MV-4-11 (cell line): Measurements from ENCODE around the gene CDON.

Experiments
- DNase-seq: peaks from one replicate; lab custom pipeline; 2025; lab: John Stamatoyannopoulos, UW

Gene CDON

DNA sequence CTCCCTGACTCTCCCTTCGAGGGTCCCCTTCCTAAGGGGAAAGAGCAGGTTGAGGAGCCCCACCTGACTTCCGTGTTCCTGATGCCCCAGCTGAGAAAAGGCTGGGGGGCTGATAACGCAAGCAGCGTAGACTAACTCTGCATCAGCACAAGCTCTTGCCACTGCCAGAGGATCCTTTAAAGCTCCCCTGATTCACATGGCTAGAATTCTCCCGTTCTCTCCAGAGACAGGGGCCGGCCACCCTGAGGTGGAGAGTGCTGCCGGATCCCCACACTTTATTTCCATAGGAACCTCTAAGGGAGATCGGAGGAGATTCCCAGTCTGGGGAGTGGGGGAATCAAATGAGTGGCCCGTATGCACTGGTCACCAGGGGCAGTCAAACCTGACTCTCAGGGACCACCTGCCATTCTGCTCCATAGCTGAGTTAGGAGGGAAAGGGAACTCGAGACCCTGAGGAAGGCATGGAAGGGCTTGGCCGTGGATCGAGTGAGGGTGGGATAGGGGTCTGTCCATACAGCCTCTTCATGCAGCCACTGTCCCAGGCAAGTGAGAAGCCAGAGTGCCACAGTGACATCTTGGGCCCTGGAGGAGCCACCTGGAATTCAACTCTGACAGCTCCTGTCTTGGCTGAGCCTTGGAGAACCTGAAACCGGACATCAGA lies 118.2 kb downstream of the CDON start:
- DNase-seq: no peak

DNA sequence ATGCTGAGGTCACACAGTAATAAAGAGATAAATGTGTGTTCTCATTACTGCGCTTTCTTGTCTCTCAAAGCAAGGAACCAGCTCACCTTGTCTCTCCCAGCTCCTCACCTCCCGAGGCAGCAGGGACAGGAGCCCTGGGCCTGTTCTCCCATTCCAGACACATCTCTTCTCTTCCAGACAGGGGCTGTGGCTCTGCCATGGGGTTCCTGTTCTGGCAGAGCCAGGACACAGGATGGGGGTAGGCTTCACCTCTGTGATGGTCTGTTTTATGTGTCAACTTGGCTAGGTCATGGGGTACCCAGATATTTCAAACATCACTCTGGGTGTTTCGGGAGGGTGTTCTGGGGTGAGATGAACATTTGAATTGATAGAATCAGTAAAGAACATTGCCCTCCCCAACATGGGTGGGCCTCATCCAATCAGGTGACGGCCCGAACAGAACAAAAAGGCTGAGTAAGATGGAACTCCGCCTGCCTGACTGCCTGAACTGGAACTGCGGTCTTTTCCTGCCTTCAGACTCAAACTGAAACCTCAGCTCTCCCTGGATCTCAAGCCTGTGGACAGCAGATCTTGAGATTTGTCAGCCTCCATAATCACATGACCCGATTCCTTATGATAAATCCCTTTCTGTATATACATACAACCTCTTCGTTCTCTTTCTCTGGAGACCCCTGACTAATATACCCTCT lies 118.9 kb downstream of the CDON start:
- DNase-seq: no peak

DNA sequence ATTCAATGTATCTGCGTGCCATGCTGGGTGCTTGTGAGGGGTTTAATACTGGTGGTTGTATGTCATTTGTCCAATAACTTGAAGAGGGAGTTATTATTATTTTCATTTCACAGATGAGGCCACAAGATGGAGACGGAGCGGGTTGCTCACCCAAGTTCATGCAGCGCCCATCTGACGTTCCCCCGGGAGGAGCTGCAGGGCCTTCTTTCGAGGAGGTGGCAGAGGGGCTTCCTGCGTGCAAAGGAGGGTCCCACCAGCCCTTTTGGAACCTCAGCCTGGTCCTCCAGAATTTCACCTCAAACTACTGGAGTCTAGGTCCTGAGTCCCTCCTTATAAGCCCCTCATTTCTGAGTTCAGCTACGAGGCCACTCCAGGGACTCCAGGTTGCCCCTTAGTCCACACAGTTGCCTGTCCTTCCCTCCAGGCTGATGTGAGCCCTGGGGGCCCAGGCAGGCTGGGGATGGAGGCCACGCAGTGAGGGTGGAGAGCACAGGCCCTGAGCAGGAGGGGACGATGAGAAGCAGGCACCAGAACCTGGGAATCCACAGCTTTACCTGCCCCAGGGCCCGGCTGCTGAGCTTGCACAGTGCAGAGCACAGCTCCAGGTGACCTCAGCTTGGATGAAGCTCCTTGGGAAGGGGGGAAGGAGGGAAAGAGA lies 119.8 kb downstream of the CDON start:
- no peak for DNase-seq

DNA sequence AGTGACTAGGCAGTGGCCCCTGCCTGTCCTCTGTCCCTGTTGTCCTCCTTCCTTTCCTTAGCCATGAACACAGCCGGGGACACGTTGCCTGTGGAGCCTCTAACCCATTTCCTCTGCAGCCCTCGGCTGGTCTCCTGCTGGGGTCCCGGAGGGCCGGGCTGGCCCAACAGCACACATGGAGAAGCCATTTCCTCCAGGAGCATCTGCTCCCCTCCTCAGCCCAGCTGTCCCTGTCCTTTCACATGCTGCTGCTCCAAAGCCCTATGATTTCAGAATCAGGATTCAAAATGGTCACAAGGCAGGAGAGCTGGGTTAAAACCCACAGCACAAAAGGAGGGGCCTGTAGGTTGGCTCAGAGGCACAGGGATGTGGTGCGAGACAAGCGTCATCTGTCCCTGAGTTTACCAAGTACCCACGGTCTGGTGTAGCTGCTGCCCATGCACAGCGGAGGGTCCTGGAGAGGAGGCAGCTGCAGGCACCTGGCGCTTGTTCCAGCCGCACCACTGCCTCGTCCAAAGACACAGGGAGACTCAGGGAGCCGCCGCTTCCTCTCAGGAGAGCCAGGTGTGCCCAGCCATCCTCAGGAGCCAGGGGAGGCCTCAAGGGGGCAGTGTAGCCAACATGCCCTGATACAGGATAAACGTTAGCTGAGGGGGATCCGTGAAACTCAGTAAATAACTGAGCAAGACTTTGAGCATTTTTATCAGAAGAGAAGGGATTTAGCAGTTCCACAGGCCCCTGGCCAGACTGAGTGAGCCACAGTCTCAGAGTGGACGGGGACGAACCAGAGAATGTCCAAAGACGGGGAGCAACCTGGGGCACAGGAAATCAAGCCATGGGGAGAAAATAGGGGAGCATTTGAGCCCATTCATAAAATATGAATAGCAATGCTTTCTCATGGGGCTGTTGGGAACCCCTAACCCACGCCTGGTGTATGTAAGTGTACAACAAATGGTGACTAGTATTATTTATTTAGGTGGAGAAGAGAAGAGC lies 120.8 kb downstream of the CDON start:
- DNase-seq: no peak

DNA sequence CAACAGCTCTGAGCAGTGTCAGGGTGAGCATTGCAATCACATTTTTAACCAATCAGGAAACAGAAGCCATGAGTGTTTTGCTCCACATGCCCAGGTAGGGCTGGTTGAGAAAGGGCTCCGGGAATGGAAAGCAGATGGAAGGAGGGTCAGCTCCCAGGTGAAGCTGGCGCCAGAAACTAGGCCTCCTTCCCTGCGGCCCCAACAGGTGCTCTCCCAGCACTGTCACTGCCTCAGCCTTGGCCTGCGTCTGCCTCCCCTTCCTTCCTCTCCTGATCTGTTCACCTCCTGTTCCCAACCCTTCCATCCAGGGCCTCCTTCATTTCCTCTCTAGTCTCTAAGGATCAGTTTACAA lies 121.4 kb downstream of the CDON start:
- DNase-seq: no peak

DNA sequence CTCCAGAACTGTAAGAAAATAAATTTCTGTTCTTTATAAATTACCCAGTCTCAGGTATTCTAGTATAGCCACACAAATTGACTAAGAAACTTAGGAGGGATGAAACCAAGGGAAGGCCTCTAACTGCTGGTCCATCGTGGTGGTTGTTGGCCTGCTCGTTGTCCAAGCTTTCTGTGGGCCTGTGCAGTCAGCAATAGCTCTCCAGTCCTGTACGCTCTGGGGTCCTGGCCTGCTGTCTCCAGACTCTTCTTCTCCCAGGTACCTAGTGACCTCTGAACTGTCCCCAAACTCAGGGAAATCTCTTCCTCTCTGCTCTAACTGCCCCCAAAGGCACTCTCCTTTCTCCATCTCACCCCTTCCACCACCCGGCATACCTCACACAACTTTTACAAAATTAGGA lies 122.5 kb downstream of the CDON start:
- no peak for DNase-seq

DNA sequence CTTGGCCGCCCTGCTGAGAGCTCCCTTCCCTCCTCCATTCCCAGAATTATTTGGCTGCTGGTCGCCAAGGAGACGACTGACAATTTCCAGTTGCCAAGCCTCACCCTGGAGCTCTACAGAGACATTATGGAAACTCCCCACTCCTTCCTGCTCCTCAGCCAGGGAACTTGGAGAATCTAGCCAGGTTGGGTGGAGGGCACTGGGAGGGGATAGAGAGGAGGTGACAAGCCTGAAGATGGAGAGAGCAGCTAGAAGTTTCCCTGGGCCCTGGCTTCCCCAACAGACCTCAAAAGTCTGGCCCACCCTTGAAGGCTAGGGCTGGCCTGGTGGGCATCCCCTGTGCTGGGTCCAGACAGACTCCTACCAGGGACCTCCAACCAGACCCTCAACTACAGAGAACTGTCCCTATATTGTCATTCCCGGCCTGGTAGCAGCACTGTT lies 123.6 kb downstream of the CDON start:
- no peak for DNase-seq

DNA sequence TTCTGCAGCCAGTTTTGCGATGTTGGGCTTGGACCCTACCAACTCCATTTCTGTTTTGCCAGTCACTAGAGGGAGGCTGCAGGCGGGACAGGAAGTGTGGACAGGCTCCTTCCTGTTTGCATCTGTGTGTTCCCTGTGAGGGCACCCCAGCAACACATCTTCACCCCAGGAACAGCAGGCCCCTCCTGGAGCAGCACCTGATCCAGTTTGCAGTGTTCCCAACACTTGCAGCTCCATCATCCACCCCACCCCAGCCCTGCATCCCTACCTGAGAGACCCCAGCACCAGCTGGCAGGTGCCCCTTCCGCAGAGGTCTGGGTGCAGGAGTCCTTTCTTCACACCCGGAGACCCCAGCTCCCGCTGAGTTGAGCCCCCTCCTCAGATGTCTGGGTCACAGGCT lies 124.2 kb downstream of the CDON start:
- no peak for DNase-seq

DNA sequence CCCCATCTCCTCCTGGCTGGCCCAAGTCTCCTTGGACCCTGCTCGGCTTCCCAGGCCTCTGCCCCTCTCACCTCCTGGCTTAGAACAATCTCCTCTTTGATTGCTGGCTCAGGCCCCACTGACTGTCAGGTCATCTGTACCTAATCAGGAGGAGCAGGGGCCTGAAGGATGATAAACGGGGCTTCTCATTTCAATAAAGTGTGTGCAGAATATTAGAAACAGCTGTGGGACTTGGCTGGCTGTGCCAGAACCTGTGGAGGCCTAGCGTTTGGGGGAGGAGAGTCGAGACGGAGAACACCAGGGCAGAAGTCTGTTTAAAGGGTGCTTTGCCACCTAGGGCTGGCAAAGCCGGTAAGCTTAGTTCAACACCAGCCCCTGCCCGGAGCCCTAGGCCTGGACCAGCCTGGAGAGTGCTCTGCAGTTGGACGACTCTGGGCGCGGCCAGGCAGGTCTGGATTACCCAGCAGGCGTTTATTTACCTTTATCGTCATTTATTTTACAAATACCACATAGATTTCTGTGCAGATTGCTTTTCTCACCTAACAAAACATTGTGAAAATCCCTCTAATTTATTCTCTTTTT lies 127.0 kb downstream of the CDON start:
- no peak for DNase-seq

DNA sequence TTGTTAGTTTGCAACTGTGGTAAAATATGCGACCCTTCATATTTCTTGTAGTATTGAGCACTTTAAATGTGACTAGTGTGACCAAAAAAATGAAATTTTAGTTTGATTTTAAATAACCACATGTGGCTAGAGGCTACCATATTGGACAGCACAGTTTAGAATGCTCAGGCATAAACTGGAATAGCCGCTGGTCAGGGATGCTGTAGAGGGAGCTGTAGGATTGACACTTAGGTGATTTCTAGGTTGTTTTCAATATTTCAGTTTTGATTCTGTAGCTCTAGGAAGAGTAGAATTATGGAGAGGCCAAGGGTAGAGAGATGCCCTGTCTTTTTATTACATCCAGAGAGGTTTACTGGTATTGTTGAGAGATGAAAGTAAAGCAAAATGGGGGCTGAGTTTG lies 127.6 kb downstream of the CDON start:
- no peak for DNase-seq

DNA sequence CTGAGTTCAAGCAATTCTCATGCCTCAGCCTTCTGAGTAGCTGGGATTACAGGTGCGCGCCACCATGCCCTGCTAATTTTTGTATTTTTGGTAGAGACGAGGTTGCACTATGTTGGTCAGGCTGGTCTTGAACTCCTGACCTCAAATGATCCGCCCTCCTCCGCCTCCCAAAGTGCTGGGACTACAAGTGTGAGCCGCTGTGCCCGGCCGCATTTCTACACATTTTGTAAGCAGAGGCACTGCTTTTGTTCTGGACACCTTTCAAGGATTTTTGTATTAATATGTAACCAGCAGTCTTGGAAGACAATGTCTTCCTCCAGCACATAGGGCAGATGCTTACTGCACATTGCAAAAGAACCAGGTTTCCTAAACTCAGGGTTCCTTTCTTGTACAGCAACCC lies 128.2 kb downstream of the CDON start:
- no peak for DNase-seq

DNA sequence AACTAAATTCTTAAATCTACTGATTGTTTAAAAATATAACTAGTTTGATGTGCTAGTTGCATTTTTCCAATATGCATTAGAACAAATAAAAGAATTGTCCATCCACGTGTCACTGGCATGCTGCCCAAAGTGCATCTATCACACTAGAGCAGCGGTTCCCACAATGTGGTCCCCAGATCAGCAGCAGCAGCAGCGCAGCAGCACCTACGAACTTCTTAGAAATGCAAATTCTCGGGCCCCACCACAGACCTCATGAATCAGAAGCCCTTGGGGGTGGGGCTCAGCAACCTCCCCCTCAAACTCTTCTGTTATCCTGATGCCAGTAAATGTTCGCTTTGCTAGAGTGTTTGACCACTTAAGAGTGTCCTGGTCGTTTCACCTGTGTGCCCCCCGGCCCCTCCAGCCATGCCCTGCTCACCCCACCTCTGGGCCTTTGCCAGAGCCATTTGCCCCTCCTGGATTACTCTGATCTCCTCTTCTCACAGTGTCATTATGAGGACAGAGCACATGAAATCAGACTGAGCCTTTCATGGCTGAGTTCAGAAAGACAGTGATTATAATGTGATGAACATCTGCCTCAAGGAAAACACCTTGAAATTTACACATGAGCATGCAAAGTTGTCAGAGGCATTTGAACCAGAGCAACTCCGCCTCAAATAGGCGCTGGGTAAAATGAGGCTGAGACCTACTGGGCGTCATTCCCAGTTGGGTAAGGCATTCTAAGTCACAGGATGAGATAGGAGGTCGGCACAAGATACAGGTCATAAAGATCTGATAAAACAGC lies 129.4 kb downstream of the CDON start:
- no peak for DNase-seq

DNA sequence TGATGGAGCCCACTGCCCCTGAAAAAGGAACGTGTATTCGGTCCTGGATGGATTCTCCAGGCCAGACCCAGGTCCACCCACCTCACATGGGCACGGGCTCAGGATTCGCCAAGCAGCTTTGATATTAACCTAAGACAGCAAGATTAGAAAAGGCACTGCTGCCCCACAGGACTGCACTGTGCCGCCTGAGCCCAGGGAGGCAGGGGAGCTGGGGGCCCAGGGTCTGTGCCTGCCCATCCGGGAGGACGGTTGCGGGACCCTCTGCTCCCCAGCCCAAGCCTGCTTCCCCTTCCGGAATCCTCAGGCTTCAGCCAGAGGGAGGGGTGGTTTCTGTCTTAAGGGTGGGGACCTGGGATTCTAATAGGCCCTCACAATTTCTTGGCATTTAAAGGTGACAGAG lies 130.4 kb downstream of the CDON start:
- no peak for DNase-seq

DNA sequence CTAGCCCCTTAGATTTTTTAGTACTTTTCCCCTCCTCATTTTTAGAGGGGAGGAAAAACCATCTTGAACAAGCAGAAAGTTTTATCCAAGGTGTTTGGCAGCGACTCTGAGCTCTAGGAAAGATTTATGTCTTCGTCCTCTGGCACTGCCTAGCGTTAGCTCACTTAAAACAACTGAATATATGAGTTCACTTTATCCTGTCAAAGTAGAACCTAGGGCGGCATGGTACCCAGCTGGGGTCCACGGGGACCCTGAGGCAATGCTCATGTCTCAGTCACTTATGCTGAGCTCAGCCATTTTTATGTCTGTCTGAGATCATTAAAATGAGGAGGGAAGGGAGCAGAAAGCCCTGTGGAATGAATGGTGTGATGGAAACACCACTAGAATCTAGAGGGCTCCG lies 131.0 kb downstream of the CDON start:
- DNase-seq: no peak

DNA sequence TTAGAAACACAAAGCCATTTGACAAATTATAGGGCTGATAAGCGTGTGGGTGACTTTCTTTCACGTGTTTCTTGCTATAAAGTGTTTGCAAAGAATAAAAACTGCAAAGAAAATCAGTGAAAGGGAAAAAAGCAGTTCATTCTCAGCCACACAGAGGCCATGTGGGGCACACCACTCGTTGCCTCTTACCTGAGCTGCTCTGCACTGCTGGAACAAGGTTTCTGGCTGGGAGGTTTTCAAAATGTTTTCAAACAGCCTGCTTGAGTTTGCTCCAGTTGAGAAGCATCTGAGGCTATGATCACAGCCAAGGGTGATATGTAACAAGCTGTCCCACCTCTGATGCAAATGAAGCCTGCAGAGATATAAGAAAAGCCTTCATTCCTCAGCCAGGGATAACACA lies 131.6 kb downstream of the CDON start:
- DNase-seq: no peak

DNA sequence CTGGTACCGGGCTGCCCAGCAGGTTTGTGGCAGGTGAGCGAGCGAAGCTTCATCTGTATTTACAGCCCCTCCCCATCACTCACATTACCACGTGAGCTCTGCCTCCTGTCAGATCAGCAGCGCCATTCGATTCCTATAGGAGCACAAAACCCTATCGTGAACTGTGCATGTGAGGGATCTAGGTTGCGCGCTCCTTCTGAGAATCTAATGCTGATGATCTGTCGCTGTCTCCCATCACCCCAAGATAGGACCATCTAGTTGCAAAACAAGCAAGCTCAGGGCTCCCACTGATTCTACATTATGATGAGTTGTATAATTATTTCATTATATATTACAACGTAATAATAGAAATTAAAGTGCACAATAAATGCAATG lies 132.6 kb downstream of the CDON start:
- DNase-seq: no peak

DNA sequence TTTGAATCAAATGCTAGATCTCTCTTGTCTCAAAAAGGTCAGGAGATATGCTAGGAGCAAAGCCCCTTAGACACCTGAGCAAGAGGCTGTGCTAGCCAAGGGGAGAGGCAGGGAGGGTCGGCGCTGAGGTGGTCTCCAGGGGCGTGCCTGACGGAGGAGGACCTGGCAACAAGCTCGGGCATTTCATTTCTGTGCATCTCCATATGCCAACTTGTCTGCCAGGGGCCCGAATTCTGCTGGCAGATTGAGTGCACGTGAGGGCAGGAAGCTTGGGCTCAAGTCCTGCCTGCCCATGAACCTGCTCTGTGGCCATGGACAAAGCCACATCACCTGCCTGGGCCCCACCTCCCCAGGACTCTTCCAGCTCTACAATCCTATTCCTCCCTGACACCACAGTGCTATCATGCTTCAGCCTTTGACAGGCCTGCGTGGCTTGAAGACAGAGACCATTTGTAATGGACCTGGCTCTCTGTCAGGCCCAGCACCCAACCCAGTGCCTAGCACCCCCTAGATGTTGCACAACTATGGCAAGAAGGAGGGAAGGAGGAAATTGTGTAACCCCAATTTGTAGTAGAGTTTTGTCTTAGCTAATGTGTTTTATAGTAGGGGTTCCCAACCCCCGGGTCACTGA lies 133.1 kb downstream of the CDON start:
- DNase-seq: peak; percentile 53

DNA sequence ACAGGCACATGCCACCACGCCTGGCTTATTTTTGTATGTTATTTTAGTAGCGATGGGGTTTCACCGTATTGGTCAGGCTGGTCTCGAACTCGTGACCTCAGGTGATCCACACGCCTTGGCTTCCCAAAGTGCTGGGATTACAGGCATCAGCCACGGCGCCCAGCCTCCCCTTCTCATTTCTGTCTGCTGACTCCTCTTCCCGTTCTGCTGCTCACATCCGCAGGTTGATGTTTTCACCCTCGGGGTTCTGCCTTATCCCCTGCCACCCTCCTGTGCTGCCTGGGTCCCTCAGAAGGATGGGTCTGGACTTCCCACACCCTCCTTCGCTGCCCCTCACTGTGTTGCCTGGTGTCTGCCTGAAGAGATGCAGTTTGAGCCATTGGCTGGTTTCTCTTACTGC lies 136.0 kb downstream of the CDON start:
- DNase-seq: no peak

DNA sequence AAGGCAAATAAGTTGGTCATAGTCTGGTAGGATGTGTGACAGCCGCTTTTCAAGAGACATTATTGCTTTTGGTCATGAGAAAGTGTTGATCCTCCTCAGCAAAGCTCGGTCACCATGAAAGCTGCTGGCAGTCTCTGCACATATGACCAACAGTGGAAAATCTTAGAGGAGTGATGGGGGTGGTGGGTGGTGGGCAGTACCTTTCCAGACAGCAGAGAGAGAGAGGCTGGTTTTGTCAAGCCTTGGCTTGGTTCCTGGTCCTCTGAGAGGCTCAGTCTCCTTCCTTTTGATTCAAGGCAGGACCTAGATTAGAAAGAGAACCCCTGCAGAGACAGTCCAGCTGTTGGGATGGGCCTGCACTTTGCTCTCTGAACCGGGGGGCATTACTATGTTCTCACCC lies 136.9 kb downstream of the CDON start:
- DNase-seq: no peak

DNA sequence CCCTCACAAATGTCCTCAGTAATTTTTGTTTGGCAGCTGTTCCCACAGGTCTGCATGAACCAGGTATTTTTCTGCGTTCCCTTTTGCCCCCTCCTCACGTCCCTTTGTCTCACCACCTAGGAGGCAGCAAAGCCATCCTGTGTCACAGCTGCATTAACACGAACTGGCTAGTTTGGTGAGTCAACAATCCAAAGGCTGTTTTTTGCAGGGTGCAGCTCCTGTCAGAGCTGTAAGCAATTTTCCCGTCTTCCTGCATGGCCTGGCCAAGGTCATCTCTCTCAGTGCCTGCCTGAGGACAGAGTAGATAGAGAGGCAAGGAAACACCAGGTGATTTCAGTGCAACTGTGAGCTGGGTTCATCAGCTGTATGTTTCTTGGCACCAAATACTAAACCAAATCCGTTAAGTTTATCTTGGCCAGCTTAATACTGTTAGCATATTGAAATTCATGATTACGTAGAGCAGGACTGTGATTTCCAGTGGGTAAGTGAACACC lies 137.4 kb downstream of the CDON start:
- no peak for DNase-seq
